IMR-90 (cell line): ENCODE results near the gene GHR.

Source experiments
- BHLHE40 ChIP-seq: fragments of 150-350 bp; IDR thresholded peaks from 2 replicates; pipeline ENCODE4 v1.6.1; 2016; ENCODE audit warnings: mild to moderate bottlenecking, low read depth, low read length
- CEBPB ChIP-seq: IDR thresholded peaks from 2 replicates; pipeline ENCODE4 v1.6.1; 2012; ENCODE audit warnings: low read depth, low read length, improper control_type of control experiment
- CTCF ChIP-seq: conservative IDR thresholded peaks from 2 replicates; pipeline ENCODE4 v1.5.1; 2012; ENCODE audit warnings: mild to moderate bottlenecking, low read depth, low read length, improper control_type of control experiment
- ELK1 ChIP-seq: fragments of 150-350 bp; IDR thresholded peaks from 2 replicates; pipeline ENCODE4 v1.6.1; 2016; ENCODE audit warnings: low read depth, mild to moderate bottlenecking, low read length, moderate library complexity, borderline replicate concordance
- FOS ChIP-seq: fragments of 150-350 bp; IDR thresholded peaks from 2 replicates; pipeline ENCODE4 v1.6.1; 2016; ENCODE audit warnings: low read depth, low read length
- MAFK ChIP-seq: IDR thresholded peaks from 2 replicates; pipeline ENCODE4 v1.6.1; 2012; ENCODE audit warnings: low read depth, low read length, improper control_type of control experiment
- MXI1 ChIP-seq: IDR thresholded peaks from 2 replicates; pipeline ENCODE4 v1.6.1; 2012; ENCODE audit warnings: low read depth, mild to moderate bottlenecking, low read length, moderate library complexity, borderline replicate concordance
- POLR2A ChIP-seq: IDR thresholded peaks from 2 replicates; pipeline ENCODE4 v1.6.1; 2012; ENCODE audit warnings: mild to moderate bottlenecking, low read depth, low read length
- RAD21 ChIP-seq: IDR thresholded peaks from 2 replicates; pipeline ENCODE4 v1.6.1; 2012; ENCODE audit warnings: low read length, improper control_type of control experiment
- RCOR1 ChIP-seq: IDR thresholded peaks from 2 replicates; pipeline ENCODE4 v1.6.1; 2012; ENCODE audit warnings: mild to moderate bottlenecking, low read length, improper control_type of control experiment; ENCODE audit not compliant: insufficient replicate concordance
- SMC3 ChIP-seq: fragments of 150-350 bp; IDR thresholded peaks from 2 replicates; pipeline ENCODE4 v1.6.1; 2016; ENCODE audit warnings: low read depth, mild to moderate bottlenecking, antibody characterized with exemption, low read length, moderate library complexity
- USF2 ChIP-seq: fragments of 150-350 bp; IDR thresholded peaks from 2 replicates; pipeline ENCODE4 v1.6.1; 2017; ENCODE audit warnings: mild to moderate bottlenecking, antibody characterized with exemption, low read length, low read depth

- TF ChIP-seq POLR2A: no peak
- TF ChIP-seq CTCF: no peak
- no peak for TF ChIP-seq RAD21
- no peak for TF ChIP-seq FOS
- TF ChIP-seq SMC3: no peak
- TF ChIP-seq USF2: no peak
- no peak for TF ChIP-seq ELK1
- no peak for TF ChIP-seq RCOR1
- TF ChIP-seq CEBPB: no peak
- no peak for TF ChIP-seq MAFK
- no peak for TF ChIP-seq BHLHE40
- no peak for TF ChIP-seq MXI1
These were observed 206.0 kb downstream of the GHR start for GRCh38 chr5:42629284-42629683.
